ENCODE results near the gene CDH4. TPM values are rescaled to one million over a fixed set of nuclear protein-coding genes. Genes with fewer than 3 reads are reported as not detected.

The CDH4 gene
- total RNA-seq, 1 donor from 2014 or later: 12.1 TPM

GRCh38 chr20:61895016-61895415 is 643.0 kb downstream of the CDH4 start:
- FAIRE-seq: no peak
- H3K27me3 ChIP-seq (ENCODE audit: control insufficient read depth, insufficient read depth, low read length): no peaks in the 10 kb centered on the region

GRCh38 chr20:61895686-61896057 is 643.6 kb downstream of the CDH4 start:
- FAIRE-seq: no peak
- no peak for TF ChIP-seq CTCF (IDR thresholded peaks at IDR 0.05; ENCODE audit: insufficient read depth, low read length, severe bottlenecking)
- DNase-seq (ENCODE audit: low read depth): no peak
- H3K27me3 ChIP-seq (ENCODE audit: control insufficient read depth, insufficient read depth, low read length): no peaks in the 10 kb centered on the region
- H3K36me3 ChIP-seq (ENCODE audit: control insufficient read depth, insufficient read depth, low read length): no peaks in the 10 kb centered on the region
- no peak overlapping the region for H3K4me3 ChIP-seq (ENCODE audit: low read depth, low read length)

More at GRCh38 chr20:61895016-61895415, 643.0 kb downstream of the CDH4 start:
- Histone ChIP-seq H3K4me3 (ENCODE audit: low read depth, low read length) (no peak overlapping the region), H3K36me3 (ENCODE audit: control insufficient read depth, insufficient read depth, low read length) (no peaks in the 10 kb centered on the region)
- no peak for DNase-seq (ENCODE audit: low read depth)
- TF ChIP-seq CTCF (IDR thresholded peaks at IDR 0.05; ENCODE audit: insufficient read depth, low read length, severe bottlenecking): no peak

GRCh38 chr20:61896058-61896961 is 644.2 kb downstream of the CDH4 start:
- TF ChIP-seq CTCF (IDR thresholded peaks at IDR 0.05; ENCODE audit: insufficient read depth, low read length, severe bottlenecking): peak; percentile 82
- peak; percentile 8 for DNase-seq (ENCODE audit: low read depth)
- H3K27me3 ChIP-seq (ENCODE audit: control insufficient read depth, insufficient read depth, low read length): no peaks in the 10 kb centered on the region
- H3K4me3 ChIP-seq (ENCODE audit: low read depth, low read length): no peak overlapping the region
- no peaks in the 10 kb centered on the region for H3K36me3 ChIP-seq (ENCODE audit: control insufficient read depth, insufficient read depth, low read length)
- no peak for FAIRE-seq

DNA sequence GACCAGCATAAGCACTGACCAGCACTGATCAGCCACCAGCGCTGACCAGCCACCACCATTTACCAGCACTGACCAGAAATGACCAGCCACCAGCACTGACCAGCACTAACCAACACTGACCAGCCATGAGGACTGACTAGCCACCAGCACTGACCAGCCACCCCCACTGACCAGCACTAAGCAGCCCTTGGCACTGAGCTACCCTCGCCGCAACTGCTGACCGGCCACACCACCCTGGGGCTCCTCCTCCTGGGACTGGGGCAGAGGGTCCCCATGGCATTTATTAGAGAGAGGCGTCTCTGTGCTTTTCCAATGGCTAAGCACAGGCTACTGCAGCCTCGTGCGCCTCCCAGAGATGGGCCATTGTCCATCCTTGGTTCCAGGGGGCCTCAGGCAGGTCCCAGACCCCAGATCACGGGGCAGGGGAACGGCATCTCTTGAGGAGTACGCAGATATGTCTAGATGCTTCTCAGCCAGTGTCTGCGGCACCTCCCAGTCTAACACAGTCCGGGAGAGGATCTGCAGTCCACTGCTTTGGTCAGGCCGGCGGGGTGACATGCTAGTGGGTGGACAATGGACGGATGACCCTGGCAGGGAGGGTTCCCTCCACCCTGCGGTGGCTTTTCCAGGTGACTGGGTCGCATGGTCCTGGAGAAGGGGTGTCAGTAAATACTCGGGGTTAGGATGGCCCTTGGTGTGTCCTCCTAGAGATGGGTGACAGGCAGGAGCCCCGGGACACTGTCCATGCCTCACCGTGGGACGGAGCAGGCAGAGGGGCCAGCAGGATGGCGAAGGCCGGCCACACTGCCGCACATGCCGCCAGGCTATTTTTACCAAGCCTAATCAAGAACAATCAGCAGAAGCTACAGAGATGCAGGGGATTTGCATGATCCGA is 645.6 kb downstream of the CDH4 start:
- H3K27me3 ChIP-seq (ENCODE audit: control insufficient read depth, insufficient read depth, low read length): no peaks in the 10 kb centered on the region
- no peak for FAIRE-seq
- no peak overlapping the region for H3K4me3 ChIP-seq (ENCODE audit: low read depth, low read length)
- no peaks in the 10 kb centered on the region for H3K36me3 ChIP-seq (ENCODE audit: control insufficient read depth, insufficient read depth, low read length)
- no peak for TF ChIP-seq CTCF (IDR thresholded peaks at IDR 0.05; ENCODE audit: insufficient read depth, low read length, severe bottlenecking)
- DNase-seq (ENCODE audit: low read depth): no peak

DNA sequence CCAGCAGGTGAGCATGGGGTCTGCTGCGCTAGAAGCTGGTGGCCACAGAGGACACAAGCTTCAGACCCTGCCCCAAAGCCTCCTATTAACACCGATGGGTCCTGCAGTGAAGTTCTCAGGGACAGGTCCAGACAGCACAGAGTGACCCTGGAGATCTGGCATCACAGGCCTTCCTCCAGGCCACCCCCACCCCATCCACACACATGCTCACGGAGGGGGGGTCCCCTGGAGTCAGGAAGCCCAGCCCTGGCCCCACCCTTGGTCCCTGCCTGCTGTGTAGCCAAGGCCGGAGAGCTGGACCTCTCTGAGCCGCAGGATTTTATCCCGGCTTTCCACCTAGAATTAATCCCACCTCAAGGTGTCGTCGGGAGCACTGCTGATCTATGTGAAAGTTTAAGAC is 646.3 kb downstream of the CDH4 start:
- Histone ChIP-seq H3K4me3 (ENCODE audit: low read depth, low read length) (no peak overlapping the region), H3K27me3 (ENCODE audit: control insufficient read depth, insufficient read depth, low read length) (no peaks in the 10 kb centered on the region), H3K36me3 (ENCODE audit: control insufficient read depth, insufficient read depth, low read length) (no peaks in the 10 kb centered on the region)
- DNase-seq (ENCODE audit: low read depth): no peak
- TF ChIP-seq CTCF (IDR thresholded peaks at IDR 0.05; ENCODE audit: insufficient read depth, low read length, severe bottlenecking): no peak
- no peak for FAIRE-seq
